ENCODE measurements around the gene FLYWCH2.

The FLYWCH2 gene

DNA sequence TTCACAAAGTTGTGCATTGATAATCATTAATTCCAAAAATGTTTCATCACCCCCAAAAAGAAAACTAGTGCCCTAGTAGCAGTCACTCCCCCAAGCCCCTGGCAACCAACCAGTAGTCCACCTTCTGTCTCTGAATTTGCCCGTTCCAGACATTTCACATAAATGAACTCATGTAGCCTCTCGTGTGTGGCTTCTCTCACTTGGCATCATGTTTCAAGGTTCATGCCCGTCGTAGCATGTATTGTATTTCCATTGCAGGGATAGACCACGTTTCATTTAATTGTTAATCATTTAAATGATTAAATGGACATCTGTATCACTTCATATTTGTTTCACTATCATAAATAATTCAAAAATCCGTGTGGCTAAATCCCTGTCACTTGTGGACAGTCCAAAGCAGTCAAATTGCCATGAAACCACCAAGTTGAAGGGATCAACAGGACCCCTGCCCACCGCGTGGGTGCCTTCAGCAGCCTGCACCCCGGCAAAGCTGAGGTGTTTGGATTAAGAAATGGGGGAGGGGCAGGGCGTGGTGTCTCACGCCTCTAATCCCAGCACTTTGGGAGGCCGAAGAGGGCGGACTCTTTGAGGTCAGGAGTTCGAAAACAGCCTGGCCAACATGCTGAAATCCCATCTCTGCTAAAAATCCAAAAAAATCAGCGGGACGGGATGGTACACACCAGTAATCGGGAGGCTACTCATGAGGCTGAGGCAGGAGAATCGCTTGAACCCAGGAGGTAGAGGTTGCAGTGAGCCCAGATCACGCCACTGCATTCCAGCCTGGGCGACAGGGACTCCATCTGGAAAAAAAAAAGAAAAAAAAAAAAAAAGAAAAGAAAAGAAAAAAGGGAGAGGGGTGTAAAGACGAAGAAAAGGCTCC is 8.7 kb upstream of the FLYWCH2 start:
- DNase-seq (ENCODE audit: insufficient read length, low spot score): no peak
- FAIRE-seq: no peak
- TF ChIP-seq, protein P1, sequence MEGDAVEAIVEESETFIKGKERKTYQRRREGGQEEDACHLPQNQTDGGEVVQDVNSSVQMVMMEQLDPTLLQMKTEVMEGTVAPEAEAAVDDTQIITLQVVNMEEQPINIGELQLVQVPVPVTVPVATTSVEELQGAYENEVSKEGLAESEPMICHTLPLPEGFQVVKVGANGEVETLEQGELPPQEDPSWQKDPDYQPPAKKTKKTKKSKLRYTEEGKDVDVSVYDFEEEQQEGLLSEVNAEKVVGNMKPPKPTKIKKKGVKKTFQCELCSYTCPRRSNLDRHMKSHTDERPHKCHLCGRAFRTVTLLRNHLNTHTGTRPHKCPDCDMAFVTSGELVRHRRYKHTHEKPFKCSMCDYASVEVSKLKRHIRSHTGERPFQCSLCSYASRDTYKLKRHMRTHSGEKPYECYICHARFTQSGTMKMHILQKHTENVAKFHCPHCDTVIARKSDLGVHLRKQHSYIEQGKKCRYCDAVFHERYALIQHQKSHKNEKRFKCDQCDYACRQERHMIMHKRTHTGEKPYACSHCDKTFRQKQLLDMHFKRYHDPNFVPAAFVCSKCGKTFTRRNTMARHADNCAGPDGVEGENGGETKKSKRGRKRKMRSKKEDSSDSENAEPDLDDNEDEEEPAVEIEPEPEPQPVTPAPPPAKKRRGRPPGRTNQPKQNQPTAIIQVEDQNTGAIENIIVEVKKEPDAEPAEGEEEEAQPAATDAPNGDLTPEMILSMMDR (IDR thresholded peaks at IDR 0.05; ENCODE audit: insufficient read depth, missing control alignments): no peak

DNA sequence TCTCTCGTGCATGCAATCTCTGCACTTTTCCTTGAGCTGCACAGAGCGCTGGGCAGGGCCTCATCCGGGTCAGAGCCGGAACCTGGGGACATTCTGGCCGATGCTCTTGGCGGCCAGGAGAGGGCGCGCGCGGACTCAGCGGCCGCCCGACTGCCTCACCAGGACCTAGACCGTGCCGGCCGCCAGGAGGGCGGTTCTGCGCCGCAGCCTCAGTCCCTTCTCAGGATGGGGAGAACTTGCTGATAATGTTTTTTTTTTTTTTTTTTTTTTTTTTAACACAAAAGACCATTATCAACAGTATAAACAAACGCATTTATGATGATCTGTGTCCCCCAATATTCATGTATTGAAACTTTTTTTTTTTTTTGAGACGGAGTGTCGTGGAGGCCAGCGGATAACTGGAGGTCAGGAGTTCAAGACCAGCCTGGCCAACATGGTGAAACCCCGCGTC is 8.1 kb upstream of the FLYWCH2 start:
- FAIRE-seq (no peak), DNase-seq (ENCODE audit: insufficient read length, low spot score) (no peak)
- TF ChIP-seq, protein P1 (IDR thresholded peaks at IDR 0.05; ENCODE audit: insufficient read depth, missing control alignments): peak; percentile 73

DNA sequence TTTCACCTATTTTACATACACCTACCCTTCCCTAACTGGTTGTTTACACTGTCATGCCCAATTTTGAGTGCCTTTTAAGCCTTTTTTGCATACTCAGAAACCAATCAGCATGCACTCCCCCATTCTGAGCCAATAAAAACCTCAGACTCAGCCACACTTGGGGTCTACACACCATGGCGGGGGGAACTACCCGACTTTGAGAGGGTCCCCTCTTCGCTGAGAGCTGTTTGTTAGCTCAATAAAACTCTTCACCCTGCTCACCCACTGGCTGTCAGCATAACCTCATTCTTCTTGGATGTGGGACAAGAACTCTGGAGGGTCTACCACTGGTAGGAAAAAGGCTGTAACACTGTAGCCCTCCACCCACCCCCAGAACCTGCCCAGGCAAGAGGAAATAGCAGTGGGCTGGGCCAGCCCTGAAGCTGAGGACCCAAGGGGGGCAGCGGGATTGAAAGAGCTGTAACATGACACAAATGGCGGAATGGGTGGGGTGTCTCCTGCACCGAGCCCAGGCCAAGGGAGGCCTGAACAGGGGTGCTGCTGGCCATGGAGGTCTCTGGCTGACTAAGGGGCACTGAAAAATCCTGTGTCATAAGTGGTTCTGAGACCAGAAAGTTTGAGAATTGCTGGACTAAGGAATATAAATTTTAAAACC is 3.0 kb upstream of the FLYWCH2 start:
- no peak for DNase-seq (ENCODE audit: insufficient read length, low spot score)
- FAIRE-seq: no peak

GRCh38 chr16:2881783-2882649 is 999 bp upstream of the FLYWCH2 start:
- FAIRE-seq (no peak), DNase-seq (ENCODE audit: insufficient read length, low spot score) (no peak)

More for the DNA sequence above, 3.0 kb upstream of the FLYWCH2 start:
- TF ChIP-seq, protein P1 (IDR thresholded peaks at IDR 0.05; ENCODE audit: insufficient read depth, missing control alignments): no peak

GRCh38 chr16:2883458-2883908 is 468 bp downstream of the FLYWCH2 start:
- FAIRE-seq (no peak), DNase-seq (ENCODE audit: insufficient read length, low spot score) (no peak)
- TF ChIP-seq, protein P1 (IDR thresholded peaks at IDR 0.05; ENCODE audit: insufficient read depth, missing control alignments): no peak

More at GRCh38 chr16:2881783-2882649, 999 bp upstream of the FLYWCH2 start:
- TF ChIP-seq, protein P1 (IDR thresholded peaks at IDR 0.05; ENCODE audit: insufficient read depth, missing control alignments): no peak

DNA sequence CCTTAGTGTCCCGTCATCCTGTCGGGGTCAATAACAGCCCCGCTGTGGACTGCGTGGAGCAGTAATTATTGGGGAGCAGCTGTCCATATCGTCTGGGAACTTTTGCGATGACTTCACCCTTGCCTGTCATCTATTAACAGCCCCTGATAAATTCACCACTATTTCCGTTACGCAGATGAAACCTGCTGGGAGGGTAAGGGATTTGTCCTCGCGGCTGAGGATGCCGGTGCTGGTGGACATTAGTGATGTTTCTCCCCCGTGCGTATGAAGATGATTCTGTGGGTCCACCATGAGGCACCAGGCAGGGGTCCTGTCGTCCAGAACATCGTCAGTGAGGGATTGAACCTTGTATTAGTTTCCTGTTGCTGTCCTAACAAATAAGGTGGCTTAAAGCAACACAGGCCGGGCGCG is 1.0 kb downstream of the FLYWCH2 start:
- DNase-seq (ENCODE audit: insufficient read length, low spot score) (no peak), FAIRE-seq (no peak)
- TF ChIP-seq, protein P1 (IDR thresholded peaks at IDR 0.05; ENCODE audit: insufficient read depth, missing control alignments): no peak

Data from D721Med (cell line).